ENCODE measurements around the gene CYTH4.
A peak's percentile ranks its signal among the peaks of the same experiment; 100 is the strongest.

- no peak for TF ChIP-seq POLR2A (IDR thresholded peaks at IDR 0.05; ENCODE audit: low read depth, low read length)
- TF ChIP-seq GATA2 (IDR thresholded peaks at IDR 0.05; ENCODE audit: insufficient read depth, insufficient read length, low read depth, low read length) = no peak
- no peak for TF ChIP-seq JUN (IDR thresholded peaks at IDR 0.05; ENCODE audit: borderline replicate concordance, insufficient read depth, insufficient read length, low read depth)
- TF ChIP-seq EZH2 (IDR thresholded peaks at IDR 0.05; ENCODE audit: borderline replicate concordance, low read depth, low read length, severe bottlenecking) = no peak
- TF ChIP-seq CTCF (IDR thresholded peaks at IDR 0.05; ENCODE audit: extremely low read depth in 1 of 2, insufficient read depth in 1 of 2, low read depth in 1 of 2, low read length in 2 of 2) = peak in 1 of 2 donors; percentile 35
- no peak for TF ChIP-seq POLR2AphosphoS5 (IDR thresholded peaks at IDR 0.05; ENCODE audit: insufficient read depth, low read depth, low read length)
- TF ChIP-seq MAX (IDR thresholded peaks at IDR 0.05; ENCODE audit: insufficient read depth, insufficient read length) = no peak
- no peak for TF ChIP-seq FOS (IDR thresholded peaks at IDR 0.05; ENCODE audit: borderline replicate concordance, insufficient read depth, low read length)
These were observed 48.1 kb downstream of the CYTH4 start for GRCh38 chr22:37330200-37331033.

All from endothelial cell of umbilical vein (primary cell).